ENCODE data around the gene EPHB2. TPM values are rescaled to one million over a fixed set of nuclear protein-coding genes. Genes with fewer than 3 reads are reported as not detected.

Gene EPHB2
- total and polyA plus RNA-seq, 8 donors, result 0.13 to 88.1 (median 2.6) TPM; not detected in 1

- DNase-seq, result no peak
- Histone ChIP-seq H3K9me3 (no peaks in the 10 kb centered on the region), H3K4me3 (no peak overlapping the region), H3K27ac (no peak overlapping the region), H3K4me1 (no peaks in the 10 kb centered on the region), H3K36me3 (no peaks in the 10 kb centered on the region), H3K27me3 (peaks cover 0 to 24% (median 5%) of the 10 kb centered on the region in 3 donors)
- 74 to 88% (median 84%) methylated on average over 11 to 26 of the region's 26 CpGs for WGBS, 5 donors
- TF ChIP-seq POLR2A (IDR thresholded peaks at IDR 0.05) (no peak), CTCF (IDR thresholded peaks at IDR 0.05) (no peak), POLR2AphosphoS5 (IDR thresholded peaks at IDR 0.05) (no peak), EP300 (IDR thresholded peaks at IDR 0.05) (no peak)
- intact Hi-C loops (cut with DNase I; ENCODE audit: low total_unique reads), result no loop called here
Measured at GRCh38 chr1:22722901-22723550, 12.4 kb downstream of the EPHB2 start.

GRCh38 chr1:22727873-22728272 lies 17.2 kb downstream of the EPHB2 start:
- Histone ChIP-seq H3K4me1 (peaks cover 0 to 7% (median 0%) of the 10 kb centered on the region in 4 donors), H3K27ac (no peak overlapping the region), H3K4me3 (no peak overlapping the region), H3K36me3 (no peaks in the 10 kb centered on the region), H3K27me3 (peaks cover 0 to 23% (median 5%) of the 10 kb centered on the region in 3 donors), H3K9me3 (no peaks in the 10 kb centered on the region)
- intact Hi-C loops (cut with DNase I; ENCODE audit: low total_unique reads), result no loop called here
- TF ChIP-seq POLR2AphosphoS5 (IDR thresholded peaks at IDR 0.05) (no peak), POLR2A (IDR thresholded peaks at IDR 0.05) (no peak), EP300 (IDR thresholded peaks at IDR 0.05) (no peak), CTCF (IDR thresholded peaks at IDR 0.05) (no peak)
- no peak for DNase-seq
- 75 to 90% (median 82%) methylated on average over 2 of the region's 2 CpGs for WGBS, 5 donors

- Histone ChIP-seq H3K4me3 (no peak overlapping the region), H3K27me3 (peaks cover 0 to 15% (median 5%) of the 10 kb centered on the region in 3 donors), H3K27ac (no peak overlapping the region), H3K4me1 (peaks cover 0 to 7% (median 0%) of the 10 kb centered on the region in 4 donors), H3K36me3 (no peaks in the 10 kb centered on the region), H3K9me3 (no peaks in the 10 kb centered on the region)
- peak in 1 of 2 donors; percentile 71 for DNase-seq
- intact Hi-C loops (cut with DNase I; ENCODE audit: low total_unique reads), result no loop called here
- 29 to 61% (median 47%) methylated on average over 11 to 14 of the region's 14 CpGs for WGBS, 5 donors
- TF ChIP-seq EP300 (IDR thresholded peaks at IDR 0.05) (no peak), POLR2AphosphoS5 (IDR thresholded peaks at IDR 0.05) (peak in 1 of 3 donors; percentile 8), POLR2A (IDR thresholded peaks at IDR 0.05) (no peak)
Measured at GRCh38 chr1:22728751-22729399, 18.2 kb downstream of the EPHB2 start.

- TF ChIP-seq POLR2A (IDR thresholded peaks at IDR 0.05) (no peak), POLR2AphosphoS5 (IDR thresholded peaks at IDR 0.05) (no peak), CTCF (IDR thresholded peaks at IDR 0.05) (no peak), EP300 (IDR thresholded peaks at IDR 0.05) (no peak)
- no peak for DNase-seq
- intact Hi-C loops (cut with DNase I; ENCODE audit: low total_unique reads), result no loop called here
- Histone ChIP-seq H3K36me3 (no peaks in the 10 kb centered on the region), H3K27me3 (peaks cover 0 to 15% (median 5%) of the 10 kb centered on the region in 3 donors), H3K4me3 (no peak overlapping the region), H3K4me1 (peaks cover 0 to 7% (median 0%) of the 10 kb centered on the region in 4 donors), H3K27ac (no peak overlapping the region), H3K9me3 (no peaks in the 10 kb centered on the region)
- 80 to 100% (median 83%) methylated on average over 1 of the region's 1 CpG for WGBS, 5 donors
Measured at GRCh38 chr1:22729400-22729773, 18.7 kb downstream of the EPHB2 start.
